Cardiac fibroblast (primary cell): Measurements from ENCODE around the gene SH2D1B.
"Not testable (repeated sequence)": the region's sequence is repeated elsewhere in the genome, so short reads cannot be mapped to it uniquely, and the experiment has no call there.

ENCODE experiments used
- DNase-seq, 2 donors: peaks; one replicate each; pipeline versions ENCODE4 v3.0.0 to v3.0.0-alpha.2; 2010; ENCODE audit warnings: low read depth in 2 of 2
- H3K4me3 ChIP-seq, 2 donors: replicated peaks in 1 of 2; 1 replicate in 1 of 2; 2 replicates in 1 of 2; pipeline ENCODE4 v1.5.1; 2011; ENCODE audit warnings: low read depth in 2 of 2, low read length in 2 of 2, mild to moderate bottlenecking in 2 of 2, moderate library complexity in 1 of 2
- CTCF ChIP-seq: IDR thresholded peaks from one replicate; pipeline ENCODE4 v1.5.1; 2011; ENCODE audit warnings: low read depth, mild to moderate bottlenecking, low read length, inconsistent platforms

Gene SH2D1B

DNA sequence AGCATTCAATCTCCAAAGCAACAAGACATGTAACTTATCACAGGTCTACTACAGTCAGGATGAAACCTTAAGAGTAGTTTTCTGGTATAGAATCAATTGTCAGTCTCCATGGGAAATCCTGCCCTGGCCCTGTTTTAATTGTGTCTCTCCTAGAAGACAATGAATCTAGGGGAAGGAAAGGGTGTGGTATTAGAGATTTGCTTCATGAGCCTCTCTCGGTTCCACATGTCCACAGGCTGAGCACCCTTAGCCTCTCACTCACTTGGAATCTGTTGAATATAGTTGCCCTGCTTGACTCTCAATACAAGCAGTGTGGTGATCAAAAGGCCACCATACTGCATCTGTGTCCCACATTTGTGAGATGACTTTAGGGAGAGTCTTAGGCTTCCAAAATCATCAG is 53.0 kb downstream of the SH2D1B start:
- DNase-seq, result no peak
- TF ChIP-seq CTCF, result no peak
- no peak overlapping the region for H3K4me3 ChIP-seq

DNA sequence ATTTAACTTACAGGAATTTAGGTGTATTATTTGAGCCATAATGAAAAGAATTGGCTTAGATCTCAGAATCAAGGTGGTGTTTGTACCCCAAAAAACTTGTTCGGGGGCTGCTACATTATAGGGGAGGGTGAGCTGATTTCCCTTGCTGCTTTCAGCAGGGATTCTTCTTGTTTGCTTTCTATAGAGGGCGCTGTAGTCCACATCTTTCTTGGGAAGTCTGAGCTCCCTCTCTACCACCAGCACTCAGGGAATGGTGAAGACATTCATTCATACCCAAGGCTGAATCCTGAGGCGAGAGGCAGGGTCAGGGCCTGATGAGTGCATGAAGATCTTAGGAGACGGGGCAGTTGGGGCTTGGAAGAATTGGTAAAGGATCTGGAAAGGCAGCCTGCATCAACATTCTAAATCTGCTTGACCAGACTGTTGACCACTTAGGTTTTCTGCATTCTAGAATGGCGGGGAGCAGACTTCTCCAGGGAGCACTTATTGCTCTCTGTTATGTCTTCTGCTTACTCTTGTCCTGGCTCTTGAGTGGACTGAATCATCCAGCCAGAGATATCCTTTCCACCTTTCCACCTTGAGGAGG is 54.2 kb downstream of the SH2D1B start:
- peak; percentile 57 for TF ChIP-seq CTCF
- no peak overlapping the region for H3K4me3 ChIP-seq
- peak; percentile 63 to 69 for DNase-seq

DNA sequence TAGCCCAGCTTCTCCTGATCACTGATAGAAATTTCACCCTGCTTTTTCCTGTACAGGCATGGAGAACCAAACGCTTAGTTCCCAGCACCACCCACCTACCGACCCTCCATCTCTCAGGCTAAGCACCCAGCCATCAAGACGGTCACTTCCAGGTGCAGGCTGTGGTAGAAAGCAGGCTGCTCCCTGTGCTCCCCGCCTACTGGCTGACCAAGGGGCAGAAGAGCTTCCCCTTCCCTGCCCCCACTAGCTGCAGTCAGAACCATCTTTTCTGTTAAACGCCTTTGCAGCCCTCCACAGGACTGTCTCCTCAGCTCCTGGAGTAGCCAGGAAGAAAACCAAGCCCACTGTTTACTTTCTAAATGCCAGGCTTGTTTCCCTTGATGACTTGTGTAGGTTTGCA is 58.2 kb downstream of the SH2D1B start:
- no peak for DNase-seq
- TF ChIP-seq CTCF, result no peak
- H3K4me3 ChIP-seq, result no peak overlapping the region

DNA sequence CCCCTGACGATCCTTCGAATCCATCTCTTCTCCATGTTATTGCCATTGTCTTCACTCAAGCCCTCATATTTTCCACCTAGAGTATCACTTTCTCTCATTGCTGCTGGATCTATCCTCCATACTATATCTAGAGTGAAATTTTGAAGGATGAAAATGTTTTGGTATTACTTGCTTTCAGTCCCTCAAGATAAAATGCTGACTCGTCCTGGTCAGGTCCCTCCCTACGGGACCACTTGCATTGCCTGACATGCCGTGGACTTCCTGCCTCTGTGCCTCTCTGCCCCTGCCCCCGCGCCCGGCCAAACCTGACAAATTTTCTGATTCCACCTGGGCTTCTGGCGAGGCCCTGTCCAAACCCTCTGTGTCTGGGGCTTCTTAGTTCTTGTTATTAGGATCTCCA is 58.9 kb downstream of the SH2D1B start:
- DNase-seq, result no peak
- no peak for TF ChIP-seq CTCF
- no peak overlapping the region for H3K4me3 ChIP-seq

- not testable (repeated sequence) for H3K4me3 ChIP-seq, DNase-seq
Observed at GRCh38 chr1:162351874-162352273, 60.1 kb downstream of the SH2D1B start.

- TF ChIP-seq CTCF, result no peak
- H3K4me3 ChIP-seq, result no peak overlapping the region
- no peak for DNase-seq
Observed at GRCh38 chr1:162351246-162351842, 60.6 kb downstream of the SH2D1B start.

DNA sequence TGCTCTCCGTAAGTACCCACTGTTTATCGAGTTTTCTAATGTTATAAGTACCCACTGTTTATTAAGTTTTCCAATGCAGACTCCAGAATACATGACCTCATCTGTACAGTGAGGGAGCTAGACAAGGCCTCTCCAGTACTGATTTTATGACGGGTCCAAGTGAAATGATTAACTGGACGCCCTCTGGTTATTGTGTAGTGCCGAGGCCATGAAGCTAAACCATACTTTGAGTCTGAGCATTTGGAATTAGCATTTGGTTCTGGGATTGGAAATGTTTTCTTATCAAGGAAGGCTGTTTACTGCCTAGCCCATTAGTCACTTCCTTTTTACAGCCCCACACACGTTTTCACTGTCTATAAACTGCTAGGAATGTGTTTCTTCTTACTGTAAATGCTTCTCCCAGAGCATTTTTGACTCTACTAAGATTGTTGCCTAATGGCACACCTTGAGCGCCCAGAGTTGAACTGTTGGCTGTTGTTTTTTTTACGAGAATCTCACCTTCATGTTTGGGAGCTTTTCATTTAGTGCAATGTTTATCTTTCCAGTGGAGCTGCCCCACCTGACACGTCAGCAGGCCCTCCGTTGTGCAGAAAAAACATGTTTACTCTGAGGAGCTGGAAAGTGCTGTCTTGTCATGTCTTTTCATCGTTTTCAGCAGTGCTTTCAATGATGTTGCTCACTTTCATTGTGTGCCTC is 62.2 kb downstream of the SH2D1B start:
- TF ChIP-seq CTCF, result no peak
- H3K4me3 ChIP-seq, result no peak overlapping the region
- peak; percentile 83 to 88 for DNase-seq
